Measurements from ENCODE around the gene RABEP2.

The RABEP2 gene

DNA sequence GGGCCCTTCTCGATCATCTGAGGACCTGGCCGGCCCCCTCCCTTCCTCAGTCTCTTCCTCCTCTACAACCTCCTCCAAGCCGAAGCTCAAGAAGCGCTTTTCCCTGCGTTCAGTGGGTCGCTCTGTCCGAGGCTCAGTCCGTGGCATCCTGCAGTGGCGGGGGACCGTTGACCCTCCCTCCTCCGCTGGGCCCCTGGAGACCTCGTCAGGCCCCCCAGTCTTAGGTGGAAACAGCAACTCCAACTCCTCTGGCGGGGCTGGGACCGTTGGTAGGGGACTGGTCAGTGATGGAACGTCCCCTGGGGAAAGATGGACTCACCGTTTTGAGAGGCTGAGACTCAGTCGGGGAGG, 58.6 kb downstream of the RABEP2 start:
- Histone ChIP-seq H3K27me3 (ENCODE audit: insufficient read depth, low read length) (no peaks in the 10 kb centered on the region), H3K9ac (ENCODE audit: low read length) (no peak overlapping the region), H3K4me1 (ENCODE audit: control insufficient read depth in 1 of 2, insufficient read depth in 2 of 2, low read length in 2 of 2) (peaks cover 4% of the 10 kb centered on the region in 2 experiments), H3K79me2 (ENCODE audit: control insufficient read depth, insufficient read depth, low read length, poor library complexity) (peaks cover 10% of the 10 kb centered on the region), H3K23ac (ENCODE audit: low read length) (no peak overlapping the region), H3K4me2 (ENCODE audit: low read length) (no peak overlapping the region), H2BK120ac (ENCODE audit: insufficient read depth, low read length, poor library complexity) (no peak overlapping the region), H3K4me3 (ENCODE audit: low read depth, low read length) (no peak overlapping the region), H4K12ac (ENCODE audit: low read depth, low read length) (peak overlapping the region; percentile 4), H2BK5ac (ENCODE audit: low read depth, low read length, poor library complexity) (no peak overlapping the region), H2BK12ac (ENCODE audit: low read length) (no peak overlapping the region), H2AFZ (ENCODE audit: insufficient read depth, low read length, poor library complexity) (no peak overlapping the region), H3K14ac (ENCODE audit: low read length) (no peak overlapping the region), H4K91ac (ENCODE audit: low read depth, low read length) (no peak overlapping the region), H3K36me3 (ENCODE audit: control insufficient read depth in 1 of 2, insufficient read depth in 2 of 2, low read length in 2 of 2) (peaks cover 47 to 48% of the 10 kb centered on the region in 2 experiments), H3K9me3 (ENCODE audit: insufficient read depth, low read depth, low read length) (no peaks in the 10 kb centered on the region), H2AK5ac (ENCODE audit: low read length) (no peak overlapping the region), H3K79me1 (ENCODE audit: low read length) (peaks cover 6% of the 10 kb centered on the region), H3K18ac (ENCODE audit: low read length) (no peak overlapping the region), H3K4ac (ENCODE audit: low read depth, low read length) (no peak overlapping the region), H4K8ac (ENCODE audit: low read depth, low read length) (no peak overlapping the region), H3K27ac (ENCODE audit: low read depth, low read length) (no peak overlapping the region)
- DNase-seq, result no peak
- no CpG with 5 or more reads among the region's 17 CpGs for WGBS (ENCODE audit: extremely low coverage, insufficient coverage, insufficient read length)

DNA sequence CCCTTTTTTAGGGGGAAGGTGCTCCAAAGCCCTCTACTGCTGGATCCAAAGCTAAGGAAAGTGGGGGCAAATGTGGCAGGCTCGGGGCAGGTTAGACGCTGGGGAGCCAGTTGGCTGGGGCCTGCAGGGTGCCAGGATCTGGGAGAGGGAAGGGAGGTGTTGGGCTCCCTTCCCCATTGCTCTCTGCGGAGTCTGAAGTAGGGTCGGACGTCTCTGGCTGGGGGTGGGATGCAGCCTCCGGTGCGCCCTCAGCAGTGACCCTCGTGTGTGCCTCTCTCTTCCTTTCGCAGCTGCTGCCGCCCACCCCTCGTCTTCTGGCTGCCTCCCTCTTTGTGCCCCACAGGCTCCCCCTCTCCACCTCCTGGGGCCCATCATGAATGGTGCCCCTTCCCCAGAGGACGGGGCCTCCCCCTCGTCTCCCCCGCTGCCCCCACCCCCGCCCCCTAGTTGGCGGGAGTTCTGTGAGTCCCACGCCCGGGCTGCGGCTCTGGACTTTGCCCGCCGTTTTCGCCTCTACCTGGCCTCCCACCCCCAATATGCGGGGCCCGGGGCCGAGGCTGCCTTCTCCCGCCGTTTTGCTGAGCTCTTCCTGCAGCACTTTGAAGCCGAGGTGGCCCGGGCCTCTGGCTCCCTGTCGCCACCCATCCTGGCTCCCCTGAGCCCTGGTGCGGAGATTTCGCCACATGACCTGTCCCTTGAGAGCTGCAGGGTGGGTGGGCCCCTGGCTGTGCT, 59.1 kb downstream of the RABEP2 start:
- H3K9me3 ChIP-seq (ENCODE audit: insufficient read depth, low read depth, low read length), result no peaks in the 10 kb centered on the region
- no peak overlapping the region for H4K8ac ChIP-seq (ENCODE audit: low read depth, low read length)
- WGBS (ENCODE audit: extremely low coverage, insufficient coverage, insufficient read length), result no CpG with 5 or more reads among the region's 32 CpGs
- H3K36me3 ChIP-seq (ENCODE audit: control insufficient read depth in 1 of 2, insufficient read depth in 2 of 2, low read length in 2 of 2), result peaks cover 41 to 44% of the 10 kb centered on the region in 2 experiments
- peaks cover 10% of the 10 kb centered on the region for H3K79me2 ChIP-seq (ENCODE audit: control insufficient read depth, insufficient read depth, low read length, poor library complexity)
- no peak overlapping the region for H2BK5ac ChIP-seq (ENCODE audit: low read depth, low read length, poor library complexity)
- H2AFZ ChIP-seq (ENCODE audit: insufficient read depth, low read length, poor library complexity), result no peak overlapping the region
- no peak overlapping the region for H3K23ac ChIP-seq (ENCODE audit: low read length)
- H3K9ac ChIP-seq (ENCODE audit: low read length), result no peak overlapping the region
- no peak for DNase-seq
- H3K4me1 ChIP-seq (ENCODE audit: control insufficient read depth in 1 of 2, insufficient read depth in 2 of 2, low read length in 2 of 2), result peaks cover 4% of the 10 kb centered on the region in 2 experiments
- no peak overlapping the region for H3K27ac ChIP-seq (ENCODE audit: low read depth, low read length)
- no peak overlapping the region for H3K14ac ChIP-seq (ENCODE audit: low read length)
- no peak overlapping the region for H2BK12ac ChIP-seq (ENCODE audit: low read length)
- no peak overlapping the region for H4K12ac ChIP-seq (ENCODE audit: low read depth, low read length)
- H3K4ac ChIP-seq (ENCODE audit: low read depth, low read length), result peak overlapping the region; percentile 25
- H3K79me1 ChIP-seq (ENCODE audit: low read length), result peaks cover 6% of the 10 kb centered on the region
- H3K27me3 ChIP-seq (ENCODE audit: insufficient read depth, low read length), result no peaks in the 10 kb centered on the region
- no peak overlapping the region for H3K4me2 ChIP-seq (ENCODE audit: low read length)
- H3K18ac ChIP-seq (ENCODE audit: low read length), result no peak overlapping the region
- no peak overlapping the region for H4K91ac ChIP-seq (ENCODE audit: low read depth, low read length)
- H2AK5ac ChIP-seq (ENCODE audit: low read length), result no peak overlapping the region
- no peak overlapping the region for H3K4me3 ChIP-seq (ENCODE audit: low read depth, low read length)
- H2BK120ac ChIP-seq (ENCODE audit: insufficient read depth, low read length, poor library complexity), result no peak overlapping the region

DNA sequence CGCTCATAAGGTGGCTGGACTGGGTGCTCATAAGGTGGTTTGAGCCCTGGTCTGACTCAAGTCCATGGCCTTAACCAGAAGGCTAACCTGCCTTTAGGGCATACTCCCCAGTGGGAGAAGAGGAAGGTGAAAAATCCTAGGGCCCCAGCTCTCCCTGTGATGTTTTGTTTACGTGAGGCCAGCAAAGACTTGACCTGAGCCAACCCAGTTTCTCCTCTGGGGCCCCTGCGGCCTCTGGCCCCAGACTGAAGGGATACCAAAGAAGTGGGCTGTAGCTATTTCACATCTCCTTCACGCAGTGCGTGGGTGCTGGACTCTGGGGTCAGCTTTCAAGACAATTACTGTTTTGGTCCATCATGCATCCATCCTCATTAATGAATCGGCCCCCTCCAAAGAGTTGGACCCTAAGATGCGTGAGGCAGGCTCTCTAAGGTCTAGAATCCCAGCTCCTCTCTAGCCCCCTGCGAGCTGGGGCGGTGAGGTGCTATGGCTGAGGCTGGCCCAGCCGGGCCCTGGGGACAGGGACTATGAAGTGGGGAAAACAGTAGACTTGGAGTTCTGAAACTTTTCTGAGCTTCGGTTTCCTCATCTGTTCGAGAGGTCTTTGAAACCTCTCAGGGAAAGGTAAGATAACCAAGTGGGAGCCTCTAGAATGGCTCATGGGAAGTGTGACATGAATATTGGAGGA, 59.9 kb downstream of the RABEP2 start:
- Histone ChIP-seq H3K9me3 (ENCODE audit: insufficient read depth, low read depth, low read length) (no peaks in the 10 kb centered on the region), H3K79me1 (ENCODE audit: low read length) (peaks cover 6% of the 10 kb centered on the region), H3K14ac (ENCODE audit: low read length) (no peak overlapping the region), H2AK5ac (ENCODE audit: low read length) (no peak overlapping the region), H2BK120ac (ENCODE audit: insufficient read depth, low read length, poor library complexity) (no peak overlapping the region), H3K27ac (ENCODE audit: low read depth, low read length) (no peak overlapping the region), H3K36me3 (ENCODE audit: control insufficient read depth in 1 of 2, insufficient read depth in 2 of 2, low read length in 2 of 2) (peaks cover 35 to 38% of the 10 kb centered on the region in 2 experiments), H4K91ac (ENCODE audit: low read depth, low read length) (no peak overlapping the region), H3K18ac (ENCODE audit: low read length) (peak overlapping the region; percentile 40), H3K9ac (ENCODE audit: low read length) (no peak overlapping the region), H2AFZ (ENCODE audit: insufficient read depth, low read length, poor library complexity) (no peak overlapping the region), H3K4me3 (ENCODE audit: low read depth, low read length) (no peak overlapping the region), H3K23ac (ENCODE audit: low read length) (no peak overlapping the region), H4K12ac (ENCODE audit: low read depth, low read length) (no peak overlapping the region), H2BK12ac (ENCODE audit: low read length) (no peak overlapping the region), H2BK5ac (ENCODE audit: low read depth, low read length, poor library complexity) (no peak overlapping the region), H3K4ac (ENCODE audit: low read depth, low read length) (peak overlapping the region; percentile 90), H3K27me3 (ENCODE audit: insufficient read depth, low read length) (no peaks in the 10 kb centered on the region), H4K8ac (ENCODE audit: low read depth, low read length) (no peak overlapping the region), H3K4me1 (ENCODE audit: control insufficient read depth in 1 of 2, insufficient read depth in 2 of 2, low read length in 2 of 2) (peaks cover 4% of the 10 kb centered on the region in 2 experiments), H3K4me2 (ENCODE audit: low read length) (peak overlapping the region; percentile 81), H3K79me2 (ENCODE audit: control insufficient read depth, insufficient read depth, low read length, poor library complexity) (peaks cover 10% of the 10 kb centered on the region)
- no CpG with 5 or more reads among the region's 12 CpGs for WGBS (ENCODE audit: extremely low coverage, insufficient coverage, insufficient read length)
- DNase-seq, result peak in 1 of 2 donors; percentile 39

DNA sequence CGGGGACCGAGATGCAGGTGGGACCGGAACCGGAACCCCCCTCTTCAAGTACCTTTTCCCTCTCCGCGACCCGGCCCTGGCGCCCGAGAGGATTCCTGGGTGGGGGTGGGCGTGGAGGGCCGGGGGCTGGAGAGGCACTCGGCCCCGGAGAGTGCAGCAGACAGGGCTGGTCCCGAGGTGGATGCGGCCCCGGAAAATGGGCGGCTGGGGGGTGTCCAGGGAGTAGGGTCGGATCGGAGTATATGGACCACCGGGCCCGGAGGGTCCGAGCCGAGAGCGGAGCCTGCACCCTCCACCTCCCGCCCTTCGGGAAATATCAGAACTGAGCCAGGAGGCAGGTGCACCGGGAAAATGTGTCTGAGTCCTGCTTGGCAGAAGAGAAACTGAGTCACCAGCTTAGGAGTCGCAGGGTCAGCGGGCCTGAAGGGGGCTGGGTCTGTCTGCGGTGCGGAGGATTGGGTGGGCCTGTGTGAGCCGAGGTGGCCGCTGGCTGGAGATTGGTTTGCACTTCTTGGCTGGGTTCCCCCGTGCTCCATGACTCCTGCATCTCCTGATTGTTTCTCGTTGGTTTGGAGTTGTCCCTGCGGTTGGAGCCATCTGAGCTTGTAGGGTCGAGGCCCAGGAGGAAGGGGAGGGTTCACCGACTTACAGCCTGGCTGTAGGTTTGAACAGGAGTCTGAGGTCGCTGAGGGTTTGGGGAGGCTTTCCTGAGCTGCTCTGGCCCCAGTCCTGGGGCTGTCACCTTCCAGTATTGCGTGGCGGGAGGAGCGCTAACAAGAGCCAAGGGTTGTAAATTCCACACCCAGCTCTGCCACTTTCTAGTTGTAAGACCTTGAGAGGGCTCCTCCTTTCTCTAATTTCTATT, 60.9 kb downstream of the RABEP2 start:
- Histone ChIP-seq H3K23ac (ENCODE audit: low read length) (no peak overlapping the region), H4K8ac (ENCODE audit: low read depth, low read length) (peak overlapping the region; percentile 99), H3K4me1 (ENCODE audit: control insufficient read depth in 1 of 2, insufficient read depth in 2 of 2, low read length in 2 of 2) (peaks cover 4% of the 10 kb centered on the region in 2 experiments), H3K79me1 (ENCODE audit: low read length) (peaks cover 6% of the 10 kb centered on the region), H3K27me3 (ENCODE audit: insufficient read depth, low read length) (no peaks in the 10 kb centered on the region), H2BK12ac (ENCODE audit: low read length) (no peak overlapping the region), H3K79me2 (ENCODE audit: control insufficient read depth, insufficient read depth, low read length, poor library complexity) (peaks cover 10% of the 10 kb centered on the region), H3K18ac (ENCODE audit: low read length) (peak overlapping the region; percentile 21), H3K4ac (ENCODE audit: low read depth, low read length) (peak overlapping the region; percentile 84), H4K91ac (ENCODE audit: low read depth, low read length) (peak overlapping the region; percentile 89), H3K36me3 (ENCODE audit: control insufficient read depth in 1 of 2, insufficient read depth in 2 of 2, low read length in 2 of 2) (peaks cover 26 to 29% of the 10 kb centered on the region in 2 experiments), H3K14ac (ENCODE audit: low read length) (peak overlapping the region; percentile 59), H2AK5ac (ENCODE audit: low read length) (peak overlapping the region; percentile 33), H3K4me3 (ENCODE audit: low read depth, low read length) (peak overlapping the region; percentile 92), H2BK120ac (ENCODE audit: insufficient read depth, low read length, poor library complexity) (peak overlapping the region; percentile 31), H3K9me3 (ENCODE audit: insufficient read depth, low read depth, low read length) (no peaks in the 10 kb centered on the region), H2AFZ (ENCODE audit: insufficient read depth, low read length, poor library complexity) (peak overlapping the region; percentile 75), H3K9ac (ENCODE audit: low read length) (peak overlapping the region; percentile 61), H3K27ac (ENCODE audit: low read depth, low read length) (peak overlapping the region; percentile 8), H4K12ac (ENCODE audit: low read depth, low read length) (peak overlapping the region; percentile 93), H3K4me2 (ENCODE audit: low read length) (peak overlapping the region; percentile 81), H2BK5ac (ENCODE audit: low read depth, low read length, poor library complexity) (peak overlapping the region; percentile 95)
- WGBS (ENCODE audit: extremely low coverage, insufficient coverage, insufficient read length), result no CpG with 5 or more reads among the region's 42 CpGs
- DNase-seq, result peak in 1 of 2 donors; percentile 32

Measured in trophoblast cell (in vitro differentiated cells and primary cell).